HepG2 (cell line): ENCODE data around the gene KLHDC4. TPM values are rescaled to one million over a fixed set of nuclear protein-coding genes. Genes with fewer than 3 reads are reported as not detected.

Source experiments
- FOXJ3 ChIP-seq: sonication (generic); formaldehyde crosslinking; IDR thresholded peaks from 2 replicates; pipeline ENCODE4 v1.4.0; 2020; ENCODE audit warnings: missing genetic modification reagents, mild to moderate bottlenecking, borderline replicate concordance
- HIVEP1 ChIP-seq: sonication (generic); formaldehyde crosslinking; IDR thresholded peaks from 2 replicates; pipeline ENCODE4 v1.4.0; 2020; ENCODE audit warnings: mild to moderate bottlenecking, missing genetic modification reagents
- MATR3 ChIP-seq: sonication (generic); formaldehyde crosslinking; IDR thresholded peaks from 2 replicates; pipeline ENCODE4 v1.4.0; 2020; ENCODE audit warnings: missing genetic modification reagents
- MEF2D ChIP-seq: sonication (generic); formaldehyde crosslinking; IDR thresholded peaks from 2 replicates; pipeline ENCODE4 v1.5.1; 2020; ENCODE audit warnings: mild to moderate bottlenecking, missing genetic modification reagents
- MTA1 ChIP-seq: sonication (generic); formaldehyde crosslinking; IDR thresholded peaks from 2 replicates; pipeline ENCODE4 v1.4.0; 2020; ENCODE audit warnings: missing genetic modification reagents, mild to moderate bottlenecking, borderline replicate concordance
- RFXAP ChIP-seq: sonication (generic); formaldehyde crosslinking; IDR thresholded peaks from 2 replicates; pipeline ENCODE4 v1.4.0; 2020; ENCODE audit warnings: missing genetic modification reagents, borderline replicate concordance
- SNAI1 ChIP-seq: sonication (generic); formaldehyde crosslinking; IDR thresholded peaks from 2 replicates; pipeline ENCODE4 v1.5.0; 2020; ENCODE audit warnings: mild to moderate bottlenecking, missing genetic modification reagents, borderline replicate concordance
- SNAPC2 ChIP-seq: sonication (generic); formaldehyde crosslinking; IDR thresholded peaks from 2 replicates; pipeline ENCODE4 v1.8.1; 2022; ENCODE audit warnings: mild to moderate bottlenecking, missing genetic modification reagents
- ZNF34 ChIP-seq: sonication (generic); formaldehyde crosslinking; IDR thresholded peaks from 2 replicates; pipeline ENCODE4 v1.4.0; 2020; ENCODE audit warnings: mild to moderate bottlenecking, missing genetic modification reagents, borderline replicate concordance
- ZNF441 ChIP-seq: sonication (generic); formaldehyde crosslinking; IDR thresholded peaks from 2 replicates; pipeline ENCODE4 v1.7.0; 2021; ENCODE audit warnings: missing genetic modification reagents, borderline replicate concordance
- ZNF510 ChIP-seq: sonication (generic); formaldehyde crosslinking; IDR thresholded peaks from 2 replicates; pipeline ENCODE4 v1.4.0; 2020; ENCODE audit warnings: low read depth, mild to moderate bottlenecking, missing genetic modification reagents
- ZNF766 ChIP-seq: sonication (generic); formaldehyde crosslinking; IDR thresholded peaks from 2 replicates; pipeline ENCODE4 v1.5.0; 2020; ENCODE audit warnings: missing genetic modification reagents, borderline replicate concordance
- ZSCAN29 ChIP-seq: sonication (generic); formaldehyde crosslinking; conservative IDR thresholded peaks from 2 replicates; pipeline ENCODE4 v1.4.0; 2020; ENCODE audit warnings: mild to moderate bottlenecking, missing genetic modification reagents
- polyA plus RNA-seq, 8 experiments: library from polyadenylated mRNA; depleted of rRNA in 3 of 8; stranded (reverse) in 7 of 8; unstranded in 1 of 8; fragments of >200 nt; fragmentation: Illumina TruSeq in 4 of 8; extraction: Trizol in 4 of 8; gene quantifications; 2 replicates each; pipeline versions ENCODE4 v1.2.1 to v1.2.3, GENCODE V29; 2011 to 2016; ENCODE audit warnings: low read depth in 4 of 8, missing spikeins in 1 of 8, mixed read lengths in 1 of 8; ENCODE audit not compliant: insufficient read depth in 1 of 8
- total RNA-seq, 5 experiments: library from RNA; depleted of rRNA; stranded (reverse); fragments of >200 nt; fragmentation: Illumina TruSeq; extraction: Trizol; gene quantifications; 2 replicates each; pipeline ENCODE4 v1.2.3, GENCODE V29; 2016; ENCODE audit warnings: low read depth in 1 of 5
- TF ChIP-seq, protein P1 (sequence below): sonication (generic); formaldehyde crosslinking; IDR thresholded peaks from 2 replicates; pipeline ENCODE4 v1.9.0; 2022; ENCODE audit warnings: low read depth, missing genetic modification reagents
- TF ChIP-seq, protein P2 (sequence below): sonication (generic); formaldehyde crosslinking; IDR thresholded peaks from 2 replicates; pipeline ENCODE4 v1.8.1; 2023; ENCODE audit warnings: mild to moderate bottlenecking, moderate library complexity, missing genetic modification reagents

KLHDC4 gene
- total and polyA plus RNA-seq, 2 of the 13 experiments (the other 11 are each of a cell fraction or from before 2014, with no cell fraction given): 18.7 to 31.8 TPM

DNA sequence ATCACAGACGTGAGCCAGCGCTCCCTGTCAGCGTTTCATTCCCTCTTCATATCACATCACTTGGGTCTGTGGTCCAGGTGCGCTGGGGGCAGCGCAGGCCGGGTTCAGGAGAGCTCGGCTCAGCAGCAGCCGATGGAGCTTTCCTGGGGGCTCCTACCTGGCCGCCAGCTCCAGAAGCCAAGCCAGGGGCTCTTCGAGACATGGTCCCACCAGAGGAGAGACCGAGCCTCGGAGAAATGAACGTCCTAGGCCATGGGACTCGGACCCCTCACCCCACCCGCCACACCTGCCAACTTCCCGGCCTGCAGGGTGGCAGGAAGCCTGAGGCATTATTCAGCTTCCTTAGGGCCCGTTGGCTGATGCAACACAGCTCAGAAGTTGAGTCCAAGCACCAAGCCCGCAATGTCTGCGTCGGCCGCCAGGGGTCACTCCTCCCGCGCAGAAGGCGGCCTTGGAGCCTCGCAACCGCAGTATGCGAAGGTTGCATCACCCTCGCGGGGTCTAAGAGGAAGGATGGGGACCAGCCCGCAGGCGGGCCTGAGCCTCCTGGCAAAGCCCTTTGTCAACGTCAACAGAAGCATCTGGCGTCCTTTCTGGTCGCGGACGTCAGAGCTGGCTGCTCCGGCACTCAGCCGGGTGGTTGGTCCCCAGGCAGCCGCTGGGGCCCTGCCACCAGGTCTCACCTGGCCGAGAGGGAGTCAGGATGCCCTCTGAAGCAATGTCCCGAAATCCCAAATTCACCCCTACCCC is 13.2 kb upstream of the KLHDC4 start (continued):
- TF ChIP-seq, protein P1, sequence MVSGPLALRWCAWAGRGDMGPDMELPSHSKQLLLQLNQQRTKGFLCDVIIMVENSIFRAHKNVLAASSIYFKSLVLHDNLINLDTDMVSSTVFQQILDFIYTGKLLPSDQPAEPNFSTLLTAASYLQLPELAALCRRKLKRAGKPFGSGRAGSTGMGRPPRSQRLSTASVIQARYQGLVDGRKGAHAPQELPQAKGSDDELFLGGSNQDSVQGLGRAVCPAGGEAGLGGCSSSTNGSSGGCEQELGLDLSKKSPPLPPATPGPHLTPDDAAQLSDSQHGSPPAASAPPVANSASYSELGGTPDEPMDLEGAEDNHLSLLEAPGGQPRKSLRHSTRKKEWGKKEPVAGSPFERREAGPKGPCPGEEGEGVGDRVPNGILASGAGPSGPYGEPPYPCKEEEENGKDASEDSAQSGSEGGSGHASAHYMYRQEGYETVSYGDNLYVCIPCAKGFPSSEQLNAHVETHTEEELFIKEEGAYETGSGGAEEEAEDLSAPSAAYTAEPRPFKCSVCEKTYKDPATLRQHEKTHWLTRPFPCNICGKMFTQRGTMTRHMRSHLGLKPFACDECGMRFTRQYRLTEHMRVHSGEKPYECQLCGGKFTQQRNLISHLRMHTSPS (CRISPR knock-in tag): peak; percentile 94
- peak; percentile 72 for TF ChIP-seq HIVEP1 (CRISPR knock-in tag)
- TF ChIP-seq FOXJ3 (CRISPR knock-in tag): peak; percentile 90
- peak; percentile 92 for TF ChIP-seq ZNF766 (CRISPR knock-in tag)
- peak; percentile 59; the same call in 1 of the 2 replicates for TF ChIP-seq ZNF441
- TF ChIP-seq MTA1 (CRISPR knock-in tag): peak; percentile 95
- no peak for TF ChIP-seq MATR3 (CRISPR knock-in tag)
- TF ChIP-seq, protein P2, sequence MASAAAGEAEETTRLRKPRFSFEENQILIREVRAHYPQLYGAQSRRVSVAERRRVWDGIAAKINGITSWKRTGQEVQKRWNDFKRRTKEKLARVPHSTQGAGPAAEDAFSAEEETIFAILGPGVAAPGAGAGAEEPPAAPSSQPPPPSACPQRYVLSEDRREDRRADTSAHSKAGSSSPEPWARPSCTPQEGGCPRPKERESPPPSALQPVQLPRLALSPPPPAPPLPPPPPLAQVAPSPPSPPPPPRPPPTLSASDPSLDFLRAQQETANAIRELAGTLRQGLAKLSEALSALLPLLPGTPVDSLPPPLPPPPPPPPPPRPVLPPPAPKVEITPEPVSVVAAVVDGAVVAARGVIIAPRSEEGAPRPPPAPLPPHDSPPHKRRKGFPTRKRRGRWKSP (CRISPR knock-in tag): peak; percentile 79; the same call in 1 of the 2 replicates
- peak; percentile 81; the same call in 1 of the 2 replicates for TF ChIP-seq RFXAP
- peak; percentile 79; the same call in 1 of the 2 replicates for TF ChIP-seq ZSCAN29 (CRISPR knock-in tag)
- TF ChIP-seq MEF2D (CRISPR knock-in tag): peak; percentile 89
- TF ChIP-seq ZNF34 (CRISPR knock-in tag): peak; percentile 94
- TF ChIP-seq SNAI1 (CRISPR knock-in tag): no peak
- no peak for TF ChIP-seq SNAPC2 (CRISPR knock-in tag)
- peak; percentile 81; the same call in 1 of the 2 replicates for TF ChIP-seq ZNF510 (CRISPR knock-in tag)
